ENCODE results near the gene DEFB126.
"Not testable (repeated sequence)": the region's sequence is repeated elsewhere in the genome, so short reads cannot be mapped to it uniquely, and the experiment has no call there.

DEFB126 gene

DNA sequence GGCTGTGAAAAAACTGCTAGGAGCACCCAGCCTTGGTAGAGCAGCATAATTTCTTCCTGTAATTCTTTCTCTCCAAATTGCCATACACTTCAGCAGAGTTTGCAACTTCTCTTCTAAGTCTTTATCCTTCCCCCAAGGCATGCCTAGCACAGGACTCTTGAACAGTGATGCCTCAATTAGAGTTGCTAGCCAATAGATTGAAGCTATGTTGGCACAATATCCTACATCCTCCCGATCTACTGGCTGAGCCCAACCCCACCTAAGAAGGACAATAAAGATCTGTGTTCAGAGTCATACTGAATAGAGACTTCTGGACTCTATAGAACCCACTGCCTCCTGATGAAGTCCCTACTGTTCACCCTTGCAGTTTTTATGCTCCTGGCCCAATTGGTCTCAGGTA lies at the start of gene DEFB126:
Gene DEFB126 (plus strand): TSS at position 301 of the 400 bp plus-strand sequence. CDS start 39 bp downstream, at position 340.
- H3K4me3 ChIP-seq (ENCODE audit: low read length), result no peak within 1 kb of the TSS
- TF ChIP-seq, protein P1, sequence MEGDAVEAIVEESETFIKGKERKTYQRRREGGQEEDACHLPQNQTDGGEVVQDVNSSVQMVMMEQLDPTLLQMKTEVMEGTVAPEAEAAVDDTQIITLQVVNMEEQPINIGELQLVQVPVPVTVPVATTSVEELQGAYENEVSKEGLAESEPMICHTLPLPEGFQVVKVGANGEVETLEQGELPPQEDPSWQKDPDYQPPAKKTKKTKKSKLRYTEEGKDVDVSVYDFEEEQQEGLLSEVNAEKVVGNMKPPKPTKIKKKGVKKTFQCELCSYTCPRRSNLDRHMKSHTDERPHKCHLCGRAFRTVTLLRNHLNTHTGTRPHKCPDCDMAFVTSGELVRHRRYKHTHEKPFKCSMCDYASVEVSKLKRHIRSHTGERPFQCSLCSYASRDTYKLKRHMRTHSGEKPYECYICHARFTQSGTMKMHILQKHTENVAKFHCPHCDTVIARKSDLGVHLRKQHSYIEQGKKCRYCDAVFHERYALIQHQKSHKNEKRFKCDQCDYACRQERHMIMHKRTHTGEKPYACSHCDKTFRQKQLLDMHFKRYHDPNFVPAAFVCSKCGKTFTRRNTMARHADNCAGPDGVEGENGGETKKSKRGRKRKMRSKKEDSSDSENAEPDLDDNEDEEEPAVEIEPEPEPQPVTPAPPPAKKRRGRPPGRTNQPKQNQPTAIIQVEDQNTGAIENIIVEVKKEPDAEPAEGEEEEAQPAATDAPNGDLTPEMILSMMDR (IDR thresholded peaks at IDR 0.05; ENCODE audit: insufficient read depth, low read depth, low read length, missing control alignments), result no peak

GRCh38 chr20:93641-94040 lies 48.7 kb upstream of the DEFB126 start:
- no peak for DNase-seq (ENCODE audit: low read depth)
- no peak overlapping the region for H3K4me3 ChIP-seq (ENCODE audit: low read length)
- TF ChIP-seq, protein P1 (IDR thresholded peaks at IDR 0.05; ENCODE audit: insufficient read depth, low read depth, low read length, missing control alignments), result no peak

More for the DNA sequence above, at the start of gene DEFB126:
- no peak for DNase-seq (ENCODE audit: low read depth)

GRCh38 chr20:95215-95614 lies 47.2 kb upstream of the DEFB126 start:
- H3K4me3 ChIP-seq (ENCODE audit: low read length), result no peak overlapping the region
- TF ChIP-seq, protein P1 (IDR thresholded peaks at IDR 0.05; ENCODE audit: insufficient read depth, low read depth, low read length, missing control alignments), result no peak
- no peak for DNase-seq (ENCODE audit: low read depth)

GRCh38 chr20:97691-98090 lies 44.7 kb upstream of the DEFB126 start:
- not testable (repeated sequence) for H3K4me3 ChIP-seq (ENCODE audit: low read length); DNase-seq (ENCODE audit: low read depth)

DNA sequence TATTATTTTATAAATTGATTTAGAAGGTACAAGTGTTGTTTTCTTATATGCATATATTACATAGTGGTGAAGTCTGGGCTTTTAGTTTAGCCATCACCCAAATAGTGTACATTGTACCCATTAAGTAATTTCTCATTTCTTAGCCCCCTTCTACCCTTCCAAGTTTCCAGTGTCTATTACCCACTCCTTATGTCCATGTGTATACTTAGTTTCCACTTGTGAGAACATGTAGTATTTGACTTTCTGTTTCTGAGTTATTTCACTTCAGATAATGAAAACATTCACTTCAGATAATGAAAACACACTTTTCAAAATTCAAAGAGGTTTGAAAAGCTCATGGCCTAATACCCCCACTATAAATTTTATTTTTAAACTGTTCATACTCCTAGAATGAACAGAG lies 40.4 kb upstream of the DEFB126 start:
- no peak overlapping the region for H3K4me3 ChIP-seq (ENCODE audit: low read length)
- TF ChIP-seq, protein P1 (IDR thresholded peaks at IDR 0.05; ENCODE audit: insufficient read depth, low read depth, low read length, missing control alignments), result no peak
- DNase-seq (ENCODE audit: low read depth), result no peak

DNA sequence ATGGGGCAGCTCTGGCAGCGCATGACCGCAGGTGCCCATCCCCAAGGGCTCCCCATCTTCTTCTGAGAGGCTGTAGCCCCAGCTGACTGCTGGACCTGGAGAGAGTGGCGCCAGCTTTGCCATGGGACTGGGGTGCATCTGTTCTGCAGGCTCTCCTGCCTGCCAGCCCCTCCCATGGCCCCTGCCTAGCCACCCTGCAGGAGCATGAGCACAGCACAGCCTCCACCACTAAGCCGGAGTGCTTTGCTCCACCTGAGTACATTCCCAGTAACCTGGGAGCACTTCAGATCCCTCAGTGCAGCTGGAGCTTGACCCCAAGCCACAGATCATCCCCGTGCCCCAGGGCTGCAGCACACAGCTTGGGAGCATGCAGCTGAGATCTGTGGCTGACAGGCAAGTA lies 38.9 kb upstream of the DEFB126 start:
- no peak overlapping the region for H3K4me3 ChIP-seq (ENCODE audit: low read length)
- no peak for DNase-seq (ENCODE audit: low read depth)
- TF ChIP-seq, protein P1 (IDR thresholded peaks at IDR 0.05; ENCODE audit: insufficient read depth, low read depth, low read length, missing control alignments), result no peak

DNA sequence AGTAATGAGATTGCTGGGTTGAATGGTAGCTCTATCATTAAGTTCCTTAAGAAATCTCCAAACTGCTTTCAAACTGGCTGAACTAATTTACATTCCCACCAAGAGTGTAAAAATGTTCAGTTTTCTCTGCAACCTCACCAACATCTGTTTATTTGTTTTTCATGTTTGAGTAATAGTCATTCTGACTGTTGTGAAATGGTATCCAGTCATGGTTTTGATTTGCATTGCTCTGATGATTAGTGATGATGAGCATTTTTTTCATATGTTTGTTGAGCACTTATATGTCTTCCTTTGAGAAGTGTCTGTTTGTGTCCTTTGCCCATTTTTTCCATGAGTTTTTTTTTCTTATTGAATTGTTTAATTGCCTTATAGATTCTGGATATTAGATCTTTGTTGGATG lies 30.0 kb upstream of the DEFB126 start:
- peak; percentile 64 for DNase-seq (ENCODE audit: low read depth)
- no peak overlapping the region for H3K4me3 ChIP-seq (ENCODE audit: low read length)
- TF ChIP-seq, protein P1 (IDR thresholded peaks at IDR 0.05; ENCODE audit: insufficient read depth, low read depth, low read length, missing control alignments), result no peak
